GM12872 (cell line): ENCODE measurements around the gene DTYMK.

Source experiments
- TF ChIP-seq, protein P1 (sequence below): IDR thresholded peaks from 3 replicates; pipeline ENCODE4 v1.5.1; 2011; ENCODE audit warnings: low read depth, mild to moderate bottlenecking, low read length, moderate library complexity; ENCODE audit not compliant: insufficient read depth

The DTYMK gene

DNA sequence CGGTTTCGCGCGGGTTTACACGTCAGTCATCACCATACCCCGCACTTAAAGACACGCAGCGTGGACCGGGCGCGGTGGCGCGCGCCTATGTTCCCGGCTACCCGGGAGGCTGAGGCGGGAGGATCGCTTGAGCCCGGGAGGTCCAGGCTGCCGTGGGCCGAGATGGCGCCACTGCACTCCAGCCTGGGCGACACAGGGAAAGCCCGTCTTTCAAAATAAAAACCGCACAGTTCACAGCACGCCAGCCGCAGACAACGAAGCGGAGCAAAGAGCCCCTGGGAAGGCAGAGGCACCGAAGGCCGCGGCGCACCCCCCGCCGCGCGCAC lies 328 bp downstream of the DTYMK start:
- TF ChIP-seq, protein P1, sequence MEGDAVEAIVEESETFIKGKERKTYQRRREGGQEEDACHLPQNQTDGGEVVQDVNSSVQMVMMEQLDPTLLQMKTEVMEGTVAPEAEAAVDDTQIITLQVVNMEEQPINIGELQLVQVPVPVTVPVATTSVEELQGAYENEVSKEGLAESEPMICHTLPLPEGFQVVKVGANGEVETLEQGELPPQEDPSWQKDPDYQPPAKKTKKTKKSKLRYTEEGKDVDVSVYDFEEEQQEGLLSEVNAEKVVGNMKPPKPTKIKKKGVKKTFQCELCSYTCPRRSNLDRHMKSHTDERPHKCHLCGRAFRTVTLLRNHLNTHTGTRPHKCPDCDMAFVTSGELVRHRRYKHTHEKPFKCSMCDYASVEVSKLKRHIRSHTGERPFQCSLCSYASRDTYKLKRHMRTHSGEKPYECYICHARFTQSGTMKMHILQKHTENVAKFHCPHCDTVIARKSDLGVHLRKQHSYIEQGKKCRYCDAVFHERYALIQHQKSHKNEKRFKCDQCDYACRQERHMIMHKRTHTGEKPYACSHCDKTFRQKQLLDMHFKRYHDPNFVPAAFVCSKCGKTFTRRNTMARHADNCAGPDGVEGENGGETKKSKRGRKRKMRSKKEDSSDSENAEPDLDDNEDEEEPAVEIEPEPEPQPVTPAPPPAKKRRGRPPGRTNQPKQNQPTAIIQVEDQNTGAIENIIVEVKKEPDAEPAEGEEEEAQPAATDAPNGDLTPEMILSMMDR = no peak

DNA sequence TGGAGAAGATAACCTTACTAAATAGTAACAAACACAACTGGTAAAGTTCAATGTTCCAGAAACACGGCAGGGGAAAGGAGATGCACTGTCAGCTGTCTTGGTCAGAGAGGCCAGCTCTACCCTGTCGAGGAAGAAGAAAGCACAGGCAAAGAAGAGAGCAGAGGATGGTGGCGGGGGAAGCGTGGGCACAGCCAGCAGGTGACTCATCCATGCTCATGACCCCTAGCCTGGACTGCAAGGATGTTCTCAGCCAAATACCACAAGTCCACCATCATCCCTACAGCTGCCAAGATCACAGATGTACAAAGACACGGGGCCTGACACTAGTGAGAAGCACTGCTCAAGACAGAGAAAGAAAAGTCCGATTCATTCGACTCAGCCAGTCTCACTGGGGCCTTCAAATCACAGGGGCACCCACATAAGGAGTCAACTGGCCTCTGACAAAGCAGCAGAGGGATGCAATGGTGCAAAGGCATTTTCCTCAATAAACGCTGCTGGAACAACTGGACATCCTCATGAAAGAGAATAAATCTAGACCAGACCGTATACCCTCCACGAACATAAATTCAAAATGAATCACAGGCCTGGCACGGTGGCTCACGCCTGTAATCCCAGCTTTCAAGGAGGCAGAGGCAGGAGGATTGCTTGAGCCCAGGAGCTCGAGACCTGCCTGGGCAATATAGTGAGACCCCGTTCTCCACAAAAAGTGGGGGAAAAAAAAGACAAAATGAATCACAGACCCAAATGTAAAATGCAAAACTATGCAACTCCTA lies 5.6 kb downstream of the DTYMK start:
- TF ChIP-seq, protein P1 = no peak

DNA sequence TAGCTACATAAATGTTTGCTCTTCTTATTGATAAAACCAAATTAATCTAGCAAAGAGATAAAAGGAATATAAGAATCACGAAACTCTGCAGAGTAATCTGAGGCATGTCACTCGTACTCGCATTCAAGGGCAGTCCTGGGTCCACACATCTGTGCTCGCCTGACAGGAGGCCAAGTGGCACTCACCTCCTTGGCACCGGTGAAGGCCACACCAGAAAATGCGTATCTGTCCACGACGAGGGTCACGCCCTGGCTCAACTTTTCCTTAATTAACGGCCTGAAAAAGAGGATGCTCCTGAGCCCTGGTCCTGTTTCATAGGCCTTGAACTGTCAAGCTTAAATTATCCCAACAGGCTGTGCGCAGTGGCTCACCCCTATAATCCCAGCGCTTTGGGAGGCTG lies 6.6 kb downstream of the DTYMK start:
- TF ChIP-seq, protein P1 = no peak

DNA sequence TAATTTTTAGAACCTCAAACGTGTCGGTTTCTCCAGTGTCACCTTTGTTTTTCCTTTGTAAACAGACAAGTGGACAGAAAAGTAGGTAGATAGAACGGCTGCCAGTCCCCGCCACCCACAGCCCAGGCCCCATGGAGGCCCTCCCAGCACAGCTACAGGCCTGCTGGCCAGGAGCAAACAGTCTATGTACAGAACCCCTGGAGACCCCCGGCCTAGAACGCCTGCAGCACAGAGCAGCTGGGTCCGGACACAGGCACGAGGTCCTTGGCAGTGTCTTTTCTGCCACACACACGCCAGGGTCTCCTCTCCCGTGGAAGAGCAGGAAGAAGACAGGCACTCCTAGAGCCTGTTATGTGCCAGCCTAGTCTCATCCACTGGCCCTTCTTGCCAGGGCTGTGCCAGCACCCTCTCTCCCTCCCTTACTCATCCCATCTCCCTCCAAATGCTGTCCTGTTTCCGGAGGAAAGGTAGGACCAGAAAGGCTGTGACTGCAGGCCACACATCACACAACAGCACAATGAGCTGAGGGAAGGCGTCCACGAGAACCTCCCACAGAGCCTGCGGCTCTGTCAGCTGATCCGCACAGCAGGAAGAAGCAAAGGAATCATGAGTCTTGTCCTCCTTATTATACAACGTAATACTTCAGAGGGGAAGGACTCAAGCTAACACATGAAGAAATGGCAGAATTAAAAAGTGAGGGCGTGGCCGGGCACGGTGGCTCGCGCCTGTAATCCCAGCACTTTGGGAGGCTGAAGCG lies 7.7 kb downstream of the DTYMK start:
- TF ChIP-seq, protein P1 = no peak

DNA sequence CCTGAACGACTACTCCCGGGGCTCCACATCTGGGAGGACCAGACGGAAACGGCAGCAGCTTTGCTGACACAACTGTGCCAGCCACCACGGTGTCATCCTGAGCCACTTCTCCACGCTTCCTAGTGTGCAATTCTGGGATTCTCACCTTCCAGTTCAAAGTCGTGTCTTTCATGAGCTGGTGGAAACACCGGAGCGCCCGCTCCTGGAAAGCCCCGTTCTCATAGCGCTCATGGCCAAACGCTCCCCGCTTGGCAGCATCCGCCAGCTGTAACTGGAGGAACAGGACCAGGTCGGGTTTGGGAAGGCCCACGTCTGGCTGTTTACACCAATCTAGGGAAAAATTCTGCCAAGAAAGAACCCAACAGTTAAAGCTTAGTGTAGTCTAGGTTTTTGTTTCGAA lies 8.3 kb downstream of the DTYMK start:
- TF ChIP-seq, protein P1 = no peak

DNA sequence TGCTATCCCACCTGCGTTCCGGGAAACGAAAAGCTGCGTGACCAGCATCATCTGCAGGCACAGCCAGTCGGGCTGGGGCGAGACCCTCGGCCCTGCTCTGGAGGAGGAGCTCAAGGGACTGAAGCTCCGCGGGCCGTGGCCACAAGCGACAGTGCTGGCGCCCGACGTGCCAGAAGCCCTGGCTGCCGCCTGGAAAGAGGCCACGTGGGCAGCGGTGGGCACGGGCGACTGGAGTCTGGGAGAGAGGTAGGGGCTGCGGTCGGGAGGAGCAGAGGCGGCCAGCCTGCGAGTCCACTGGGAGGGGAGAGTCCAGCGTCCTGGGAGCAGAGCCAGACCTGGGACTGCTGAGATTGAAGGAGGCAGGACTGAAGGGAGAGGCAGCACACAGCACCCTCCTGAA lies 9.2 kb downstream of the DTYMK start:
- TF ChIP-seq, protein P1 = no peak

DNA sequence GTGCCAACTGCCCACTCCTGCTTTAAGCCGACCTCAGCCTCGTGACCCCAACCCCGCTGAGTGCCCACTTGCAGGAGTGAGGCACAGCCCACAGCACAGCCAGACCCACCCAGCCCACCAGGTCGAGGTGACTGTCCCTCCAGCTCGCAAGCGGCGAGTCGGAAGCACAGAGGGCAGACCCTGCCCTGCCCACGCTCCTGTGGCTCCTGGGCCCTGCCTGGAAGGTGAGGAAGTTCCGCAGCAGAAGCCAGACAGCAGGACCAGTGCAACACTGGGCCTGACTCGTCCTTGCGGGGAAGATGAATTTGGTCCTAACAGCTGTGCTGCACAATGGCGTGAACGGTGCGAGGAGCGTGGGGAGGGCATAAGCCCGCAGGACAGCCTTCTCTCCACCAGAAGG lies 9.9 kb downstream of the DTYMK start:
- TF ChIP-seq, protein P1 = no peak
